H1 (cell line): ENCODE measurements around the gene CACNG1. TPM values are rescaled to one million over a fixed set of nuclear protein-coding genes. Genes with fewer than 3 reads are reported as not detected.

Experiments
- CBX8 ChIP-seq: fragments of 300-800, 300-1000 bp; sonication (generic); IDR thresholded peaks from 2 replicates; pipeline ENCODE4 v1.7.1; 2016; ENCODE audit warnings: low read depth, low read length, borderline replicate concordance
- HDAC2 ChIP-seq, 2 experiments: fragments of 300-600 bp in 1 of 2; sonication (generic) in 1 of 2; IDR thresholded peaks; 2 replicates each; pipeline ENCODE4 v1.6.1; 2011 to 2012; ENCODE audit warnings: low read depth in 2 of 2, low read length in 2 of 2, mild to moderate bottlenecking in 2 of 2, moderate library complexity in 2 of 2, borderline replicate concordance in 1 of 2, inconsistent platforms in 1 of 2
- HDAC6 ChIP-seq: IDR thresholded peaks from one replicate; pipeline ENCODE4 v1.7.1; 2012; ENCODE audit warnings: low read depth, mild to moderate bottlenecking, inconsistent platforms, low read length, moderate library complexity
- RAD21 ChIP-seq, 2 experiments: IDR thresholded peaks in 1 of 2; conservative IDR thresholded peaks in 1 of 2; 2 replicates each; pipeline ENCODE4 v1.6.1; 2011; ENCODE audit warnings: low read depth in 2 of 2, low read length in 2 of 2, improper control_type of control experiment in 1 of 2, inconsistent platforms in 1 of 2, mild to moderate bottlenecking in 1 of 2, moderate library complexity in 1 of 2
- SIRT6 ChIP-seq: IDR thresholded peaks from one replicate; pipeline ENCODE4 v1.7.1; 2012; ENCODE audit warnings: low read length, inconsistent platforms
- SP1 ChIP-seq: IDR thresholded peaks from 2 replicates; pipeline ENCODE4 v1.6.1; 2011; ENCODE audit warnings: low read depth, low read length
- polyA plus RNA-seq, 7 experiments: library from polyadenylated mRNA; depleted of rRNA in 3 of 7; stranded (reverse) in 5 of 7; unstranded in 2 of 7; fragments of >200 nt in 5 of 7; fragments of 200-250 nt in 2 of 7; gene quantifications; 1 replicate in 5 of 7; 2 replicates in 1 of 7; 4 replicates in 1 of 7; pipeline versions ENCODE4 v1.2.1 to v1.2.3, GENCODE V29; 2011 to 2013; ENCODE audit warnings: missing spikeins in 2 of 7, mixed read lengths in 2 of 7
- total RNA-seq: library from RNA; stranded (reverse); fragmentation: NEBNext Ultra II Directional; extraction: Animal tissue kit (Norgen Biotek cat#: 25700); gene quantifications from 2 replicates; pipeline ENCODE4 v1.2.1, GENCODE V29; 2021
- TF ChIP-seq, protein P1 (sequence below): fragments of 300-600 bp; sonication (generic); IDR thresholded peaks from 2 replicates; pipeline ENCODE4 v1.7.1; 2012; ENCODE audit warnings: low read length, moderate library complexity, mild to moderate bottlenecking, inconsistent platforms; ENCODE audit not compliant: insufficient replicate concordance

The CACNG1 gene
- total and polyA plus RNA-seq, 2 of the 8 experiments (the other 6 are each of a cell fraction or from before 2014, with no cell fraction given), result not detected

DNA sequence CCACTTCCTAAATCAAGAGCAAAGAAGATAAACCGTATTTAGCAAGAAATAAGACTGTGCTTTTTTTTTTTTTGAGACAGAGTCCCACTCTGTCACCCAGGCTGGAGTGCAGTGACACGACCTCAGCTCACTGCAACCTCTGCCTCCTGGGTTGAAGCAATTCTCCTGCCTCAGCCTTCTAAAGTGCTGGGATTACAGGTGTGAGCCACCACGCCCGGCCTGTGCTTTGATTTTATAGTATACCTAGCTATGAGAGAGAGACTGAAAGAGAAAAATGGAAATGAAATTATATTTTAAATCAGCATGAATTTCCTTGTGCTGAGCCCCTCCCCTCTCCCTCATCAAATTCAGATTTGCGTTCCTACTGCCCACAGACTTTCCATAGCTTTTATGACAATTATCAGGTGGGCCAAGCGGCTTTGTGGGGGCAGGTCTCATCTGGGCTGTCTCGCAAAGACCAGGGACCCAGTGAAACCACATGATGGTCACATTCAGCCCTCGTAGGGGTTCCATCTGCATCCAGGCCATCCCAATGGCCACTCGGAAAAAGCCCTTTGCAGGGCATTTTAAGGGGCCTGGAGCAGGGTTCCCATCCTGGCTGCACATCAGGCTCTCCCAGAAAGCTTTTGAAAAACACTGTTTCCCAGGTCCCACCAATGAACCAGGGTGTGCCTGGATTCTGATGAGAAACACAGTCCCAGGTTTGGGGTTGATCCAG is 8.5 kb downstream of the CACNG1 start (continued):
- TF ChIP-seq, protein P1, sequence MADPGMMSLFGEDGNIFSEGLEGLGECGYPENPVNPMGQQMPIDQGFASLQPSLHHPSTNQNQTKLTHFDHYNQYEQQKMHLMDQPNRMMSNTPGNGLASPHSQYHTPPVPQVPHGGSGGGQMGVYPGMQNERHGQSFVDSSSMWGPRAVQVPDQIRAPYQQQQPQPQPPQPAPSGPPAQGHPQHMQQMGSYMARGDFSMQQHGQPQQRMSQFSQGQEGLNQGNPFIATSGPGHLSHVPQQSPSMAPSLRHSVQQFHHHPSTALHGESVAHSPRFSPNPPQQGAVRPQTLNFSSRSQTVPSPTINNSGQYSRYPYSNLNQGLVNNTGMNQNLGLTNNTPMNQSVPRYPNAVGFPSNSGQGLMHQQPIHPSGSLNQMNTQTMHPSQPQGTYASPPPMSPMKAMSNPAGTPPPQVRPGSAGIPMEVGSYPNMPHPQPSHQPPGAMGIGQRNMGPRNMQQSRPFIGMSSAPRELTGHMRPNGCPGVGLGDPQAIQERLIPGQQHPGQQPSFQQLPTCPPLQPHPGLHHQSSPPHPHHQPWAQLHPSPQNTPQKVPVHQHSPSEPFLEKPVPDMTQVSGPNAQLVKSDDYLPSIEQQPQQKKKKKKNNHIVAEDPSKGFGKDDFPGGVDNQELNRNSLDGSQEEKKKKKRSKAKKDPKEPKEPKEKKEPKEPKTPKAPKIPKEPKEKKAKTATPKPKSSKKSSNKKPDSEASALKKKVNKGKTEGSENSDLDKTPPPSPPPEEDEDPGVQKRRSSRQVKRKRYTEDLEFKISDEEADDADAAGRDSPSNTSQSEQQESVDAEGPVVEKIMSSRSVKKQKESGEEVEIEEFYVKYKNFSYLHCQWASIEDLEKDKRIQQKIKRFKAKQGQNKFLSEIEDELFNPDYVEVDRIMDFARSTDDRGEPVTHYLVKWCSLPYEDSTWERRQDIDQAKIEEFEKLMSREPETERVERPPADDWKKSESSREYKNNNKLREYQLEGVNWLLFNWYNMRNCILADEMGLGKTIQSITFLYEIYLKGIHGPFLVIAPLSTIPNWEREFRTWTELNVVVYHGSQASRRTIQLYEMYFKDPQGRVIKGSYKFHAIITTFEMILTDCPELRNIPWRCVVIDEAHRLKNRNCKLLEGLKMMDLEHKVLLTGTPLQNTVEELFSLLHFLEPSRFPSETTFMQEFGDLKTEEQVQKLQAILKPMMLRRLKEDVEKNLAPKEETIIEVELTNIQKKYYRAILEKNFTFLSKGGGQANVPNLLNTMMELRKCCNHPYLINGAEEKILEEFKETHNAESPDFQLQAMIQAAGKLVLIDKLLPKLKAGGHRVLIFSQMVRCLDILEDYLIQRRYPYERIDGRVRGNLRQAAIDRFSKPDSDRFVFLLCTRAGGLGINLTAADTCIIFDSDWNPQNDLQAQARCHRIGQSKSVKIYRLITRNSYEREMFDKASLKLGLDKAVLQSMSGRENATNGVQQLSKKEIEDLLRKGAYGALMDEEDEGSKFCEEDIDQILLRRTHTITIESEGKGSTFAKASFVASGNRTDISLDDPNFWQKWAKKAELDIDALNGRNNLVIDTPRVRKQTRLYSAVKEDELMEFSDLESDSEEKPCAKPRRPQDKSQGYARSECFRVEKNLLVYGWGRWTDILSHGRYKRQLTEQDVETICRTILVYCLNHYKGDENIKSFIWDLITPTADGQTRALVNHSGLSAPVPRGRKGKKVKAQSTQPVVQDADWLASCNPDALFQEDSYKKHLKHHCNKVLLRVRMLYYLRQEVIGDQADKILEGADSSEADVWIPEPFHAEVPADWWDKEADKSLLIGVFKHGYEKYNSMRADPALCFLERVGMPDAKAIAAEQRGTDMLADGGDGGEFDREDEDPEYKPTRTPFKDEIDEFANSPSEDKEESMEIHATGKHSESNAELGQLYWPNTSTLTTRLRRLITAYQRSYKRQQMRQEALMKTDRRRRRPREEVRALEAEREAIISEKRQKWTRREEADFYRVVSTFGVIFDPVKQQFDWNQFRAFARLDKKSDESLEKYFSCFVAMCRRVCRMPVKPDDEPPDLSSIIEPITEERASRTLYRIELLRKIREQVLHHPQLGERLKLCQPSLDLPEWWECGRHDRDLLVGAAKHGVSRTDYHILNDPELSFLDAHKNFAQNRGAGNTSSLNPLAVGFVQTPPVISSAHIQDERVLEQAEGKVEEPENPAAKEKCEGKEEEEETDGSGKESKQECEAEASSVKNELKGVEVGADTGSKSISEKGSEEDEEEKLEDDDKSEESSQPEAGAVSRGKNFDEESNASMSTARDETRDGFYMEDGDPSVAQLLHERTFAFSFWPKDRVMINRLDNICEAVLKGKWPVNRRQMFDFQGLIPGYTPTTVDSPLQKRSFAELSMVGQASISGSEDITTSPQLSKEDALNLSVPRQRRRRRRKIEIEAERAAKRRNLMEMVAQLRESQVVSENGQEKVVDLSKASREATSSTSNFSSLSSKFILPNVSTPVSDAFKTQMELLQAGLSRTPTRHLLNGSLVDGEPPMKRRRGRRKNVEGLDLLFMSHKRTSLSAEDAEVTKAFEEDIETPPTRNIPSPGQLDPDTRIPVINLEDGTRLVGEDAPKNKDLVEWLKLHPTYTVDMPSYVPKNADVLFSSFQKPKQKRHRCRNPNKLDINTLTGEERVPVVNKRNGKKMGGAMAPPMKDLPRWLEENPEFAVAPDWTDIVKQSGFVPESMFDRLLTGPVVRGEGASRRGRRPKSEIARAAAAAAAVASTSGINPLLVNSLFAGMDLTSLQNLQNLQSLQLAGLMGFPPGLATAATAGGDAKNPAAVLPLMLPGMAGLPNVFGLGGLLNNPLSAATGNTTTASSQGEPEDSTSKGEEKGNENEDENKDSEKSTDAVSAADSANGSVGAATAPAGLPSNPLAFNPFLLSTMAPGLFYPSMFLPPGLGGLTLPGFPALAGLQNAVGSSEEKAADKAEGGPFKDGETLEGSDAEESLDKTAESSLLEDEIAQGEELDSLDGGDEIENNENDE, result no peak
- no peak for TF ChIP-seq CBX8
- no peak for TF ChIP-seq SP1
- TF ChIP-seq HDAC2 (IDR thresholded peaks at IDR 0.05; ENCODE audit: borderline replicate concordance in 1 of 2, low read depth in 2 of 2, low read length in 2 of 2), result no peak
- no peak for TF ChIP-seq HDAC6
- no peak for TF ChIP-seq RAD21 (IDR thresholded peaks at IDR 0.05 in 1 of 2, conservative IDR thresholded peaks at IDR 0.05 in 1 of 2; ENCODE audit: low read depth in 2 of 2, low read length in 2 of 2)
- no peak for TF ChIP-seq SIRT6
- TF ChIP-seq, all 59 proteins: peak for 0
